ENCODE measurements around the gene ACER3.

Gene ACER3

GRCh38 chr11:77039491-77040400 lies 179.0 kb downstream of the ACER3 start (continued):
- TF ChIP-seq TSHZ2 (CRISPR knock-in tag; IDR thresholded peaks at IDR 0.05) (no peak), ESRRG (CRISPR knock-in tag; IDR thresholded peaks at IDR 0.05) (no peak), ARNTL (CRISPR knock-in tag; IDR thresholded peaks at IDR 0.05; ENCODE audit: borderline replicate concordance, low read depth) (no peak), TOX (CRISPR knock-in tag; IDR thresholded peaks at IDR 0.05; ENCODE audit: borderline replicate concordance) (no peak)

- TF ChIP-seq TCF4 (CRISPR knock-in tag; IDR thresholded peaks at IDR 0.05; ENCODE audit: borderline replicate concordance) (no peak), GLIS3 (CRISPR knock-in tag; IDR thresholded peaks at IDR 0.05) (no peak), POU6F1 (CRISPR knock-in tag; IDR thresholded peaks at IDR 0.05; ENCODE audit: borderline replicate concordance, low read depth) (no peak), ISL1 (CRISPR knock-in tag; IDR thresholded peaks at IDR 0.05) (no peak), CREB5 (CRISPR knock-in tag; IDR thresholded peaks at IDR 0.05; ENCODE audit: low read depth) (no peak), CSDC2 (CRISPR knock-in tag; IDR thresholded peaks at IDR 0.05) (no peak), ZNF565 (CRISPR knock-in tag; conservative IDR thresholded peaks at IDR 0.05; ENCODE audit: low read depth) (no peak), ZC3H10 (CRISPR knock-in tag; IDR thresholded peaks at IDR 0.05) (no peak), ARNTL (CRISPR knock-in tag; IDR thresholded peaks at IDR 0.05; ENCODE audit: borderline replicate concordance, low read depth) (no peak)
- no peak for ATAC-seq
Observed at GRCh38 chr11:77040401-77040777, 179.7 kb downstream of the ACER3 start.

- no peak for ATAC-seq
- no peak for TF ChIP-seq ESRRG (CRISPR knock-in tag; IDR thresholded peaks at IDR 0.05)
- TF ChIP-seq ZNF8 (CRISPR knock-in tag; IDR thresholded peaks at IDR 0.05), result no peak
- TF ChIP-seq ARNTL (CRISPR knock-in tag; IDR thresholded peaks at IDR 0.05; ENCODE audit: borderline replicate concordance, low read depth), result no peak
- no peak for TF ChIP-seq TOX (CRISPR knock-in tag; IDR thresholded peaks at IDR 0.05; ENCODE audit: borderline replicate concordance)
- TF ChIP-seq CSRNP3 (CRISPR knock-in tag; IDR thresholded peaks at IDR 0.05), result no peak
- TF ChIP-seq BACH2 (CRISPR knock-in tag; IDR thresholded peaks at IDR 0.05; ENCODE audit: borderline replicate concordance), result no peak
- no peak for TF ChIP-seq PPARA (CRISPR knock-in tag; IDR thresholded peaks at IDR 0.05; ENCODE audit: borderline replicate concordance)
- TF ChIP-seq TSHZ2 (CRISPR knock-in tag; IDR thresholded peaks at IDR 0.05), result no peak
- TF ChIP-seq OSR1 (CRISPR knock-in tag; IDR thresholded peaks at IDR 0.05), result no peak
- no peak for TF ChIP-seq ZNF565 (CRISPR knock-in tag; conservative IDR thresholded peaks at IDR 0.05; ENCODE audit: low read depth)
- TF ChIP-seq CREB5 (CRISPR knock-in tag; IDR thresholded peaks at IDR 0.05; ENCODE audit: low read depth), result no peak
- no peak for TF ChIP-seq SNAI2 (CRISPR knock-in tag; IDR thresholded peaks at IDR 0.05)
- TF ChIP-seq ZFP3 (CRISPR knock-in tag; IDR thresholded peaks at IDR 0.05), result no peak
- TF ChIP-seq ZNF70 (CRISPR knock-in tag; IDR thresholded peaks at IDR 0.05), result no peak
- no peak for TF ChIP-seq CSDC2 (CRISPR knock-in tag; IDR thresholded peaks at IDR 0.05)
- no peak for TF ChIP-seq ISL1 (CRISPR knock-in tag; IDR thresholded peaks at IDR 0.05)
- no peak for TF ChIP-seq RARB (CRISPR knock-in tag; IDR thresholded peaks at IDR 0.05)
- no peak for TF ChIP-seq TCF4 (CRISPR knock-in tag; IDR thresholded peaks at IDR 0.05; ENCODE audit: borderline replicate concordance)
- TF ChIP-seq ZFP30 (CRISPR knock-in tag; IDR thresholded peaks at IDR 0.05), result no peak
- TF ChIP-seq POU6F1 (CRISPR knock-in tag; IDR thresholded peaks at IDR 0.05; ENCODE audit: borderline replicate concordance, low read depth), result no peak
Observed at GRCh38 chr11:77040889-77041288, 180.2 kb downstream of the ACER3 start.

Measured in SK-N-SH treated with all-trans-retinoic acid at 6 μM for 48 hours (cell line).